GM19328 (cell line): ENCODE results near the gene FGF1.

ENCODE experiments used
- ATAC-seq: cut with Tn5 transposase; IDR thresholded peaks from one replicate; pipeline ENCODE4 v1.9.1; 2021; ENCODE audit warnings: mild to moderate bottlenecking, moderate library complexity; ENCODE audit not compliant: unreplicated experiment

Gene FGF1

GRCh38 chr5:142547445-142548380 is 138.2 kb downstream of the FGF1 start:
- ATAC-seq, result no peak

- no peak for ATAC-seq
These were observed 140.1 kb downstream of the FGF1 start for GRCh38 chr5:142545650-142546322.

- ATAC-seq, result no peak
These were observed 140.8 kb downstream of the FGF1 start for GRCh38 chr5:142544946-142545649.

GRCh38 chr5:142544071-142544753 is 141.7 kb downstream of the FGF1 start:
- ATAC-seq, result no peak

- ATAC-seq, result no peak
These were observed 143.0 kb downstream of the FGF1 start for GRCh38 chr5:142542906-142543305.
